G401 (cell line): ENCODE data around the gene HTR1D. TPM values are rescaled to one million over a fixed set of nuclear protein-coding genes. Genes with fewer than 3 reads are reported as not detected.

ENCODE experiments used
- DNase-seq: peaks from one replicate; pipeline ENCODE4 v3.0.0-alpha.2; 2015; ENCODE audit warnings: low spot score
- in situ Hi-C: cut with HindIII; loops from 2 replicates; pipeline ENCODE4 v1.10.0; 2016; ENCODE audit warnings: low sequenced_read_pairs, mixed read lengths
- total RNA-seq: library from RNA; depleted of rRNA; stranded (reverse); fragments of >200 nt; shearing (Covaris generic); gene quantifications from 2 replicates; pipeline ENCODE4 v1.2.3, GENCODE V29; 2014; rRNA removed

Gene HTR1D
- total RNA-seq, 1 experiment from 2014 or later = 0.07 TPM

GRCh38 chr1:23167353-23168078 lies 49.8 kb downstream of the HTR1D start:
- DNase-seq = peak; percentile 36
- in situ Hi-C loops = no loop called here

- no peak for DNase-seq
- in situ Hi-C loops = no loop called here
Observed at GRCh38 chr1:23166854-23167253, 50.4 kb downstream of the HTR1D start.

- in situ Hi-C loops = no loop called here
- no peak for DNase-seq
Observed at GRCh38 chr1:23163395-23163794, 53.9 kb downstream of the HTR1D start.

- in situ Hi-C loops = no loop called here
- no peak for DNase-seq
Observed at GRCh38 chr1:23159963-23160877, 57.1 kb downstream of the HTR1D start.

DNA sequence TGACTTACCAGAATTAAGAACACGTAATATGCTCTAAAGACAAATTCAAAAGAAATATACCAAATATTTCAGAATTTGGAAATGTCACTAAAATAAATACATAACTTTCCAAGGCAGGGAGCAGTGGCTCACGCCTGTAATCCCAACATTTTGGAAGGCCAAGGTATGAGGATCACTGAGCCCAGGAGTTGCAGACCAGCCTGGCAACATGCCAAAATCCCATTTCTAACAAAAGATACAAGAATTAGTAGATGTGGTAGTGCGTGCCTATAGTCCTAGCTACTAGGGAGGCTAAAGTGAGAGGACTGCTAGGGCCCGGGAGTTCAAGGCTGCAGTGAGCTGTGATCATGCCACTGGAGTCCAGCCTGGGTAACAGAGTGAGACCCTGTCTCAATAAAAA lies 60.4 kb downstream of the HTR1D start:
- DNase-seq = no peak
- in situ Hi-C loops = no loop called here

DNA sequence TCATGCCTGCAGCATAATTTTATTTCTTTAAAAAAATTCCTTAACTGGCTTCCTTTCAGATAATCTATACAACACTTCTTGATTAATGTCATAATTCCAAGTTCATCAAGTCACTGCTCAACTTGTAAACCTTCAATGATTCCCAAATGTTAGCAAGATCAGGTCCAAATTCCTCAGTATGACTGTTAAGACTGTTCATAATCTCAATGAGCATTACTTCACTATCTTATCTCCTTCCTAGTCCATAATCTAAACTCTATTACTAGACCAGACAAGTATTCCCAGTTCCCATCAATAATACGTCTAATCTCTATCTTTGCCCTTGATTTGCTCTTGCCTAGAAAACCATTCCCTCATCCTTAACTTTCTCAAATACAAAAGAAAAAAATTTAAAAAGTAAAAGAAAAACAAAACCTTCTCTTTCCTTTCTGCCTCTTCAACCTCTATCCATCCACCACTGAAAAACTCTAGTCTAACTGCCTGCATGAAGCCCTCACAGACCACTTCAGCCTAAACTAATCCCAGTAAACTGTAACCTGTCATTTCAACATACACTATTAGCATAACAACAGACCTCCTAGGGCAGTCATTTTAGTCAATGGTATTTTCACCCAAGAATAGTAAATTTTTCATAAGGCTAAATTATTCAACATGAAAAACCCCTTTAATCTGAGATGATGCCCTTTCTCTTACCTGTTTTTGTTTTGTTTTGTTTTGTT lies 64.2 kb downstream of the HTR1D start:
- DNase-seq = no peak
- in situ Hi-C loops = no loop called here

DNA sequence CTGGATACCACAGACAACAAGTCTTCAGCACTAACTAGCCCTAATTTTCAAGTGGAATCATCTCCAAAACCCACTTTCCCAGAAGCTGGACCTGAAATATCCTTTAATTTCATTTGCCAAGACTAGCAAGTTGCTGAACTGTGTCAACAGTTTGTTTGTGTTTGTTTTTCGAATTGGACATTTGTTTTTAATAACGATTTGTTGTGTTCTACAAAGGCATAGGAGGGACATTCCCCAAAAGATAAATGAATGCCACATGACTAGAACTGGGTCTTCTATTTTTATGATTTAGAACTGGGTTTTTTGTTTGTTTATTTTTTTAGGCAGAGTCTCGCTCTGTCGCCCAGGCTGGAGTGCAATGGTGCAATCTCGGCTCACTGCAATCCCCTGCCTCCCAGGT lies 66.6 kb downstream of the HTR1D start:
- no peak for DNase-seq
- in situ Hi-C loops = no loop called here

- DNase-seq = no peak
- in situ Hi-C loops = no loop called here
Observed at GRCh38 chr1:23150125-23150524, 67.2 kb downstream of the HTR1D start.

DNA sequence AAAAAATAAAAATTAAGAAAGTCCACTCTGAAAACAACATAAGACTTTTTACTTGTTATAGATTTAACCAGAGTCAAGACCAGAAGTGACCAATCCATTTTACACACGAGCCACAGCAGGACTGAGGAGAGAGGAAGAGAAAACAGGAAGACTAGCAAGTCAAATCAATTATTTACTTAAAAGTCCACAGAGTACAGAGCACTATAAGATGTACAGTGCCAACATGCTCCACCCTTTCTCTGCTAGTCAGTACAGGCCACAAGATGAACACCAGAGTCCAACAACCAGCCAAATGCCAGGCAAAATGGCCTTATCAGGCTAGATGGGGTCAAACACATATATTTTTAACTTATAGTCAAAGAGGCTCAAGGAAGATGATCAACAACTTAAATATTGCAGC lies 68.2 kb downstream of the HTR1D start:
- in situ Hi-C loops = no loop called here
- DNase-seq = no peak

- in situ Hi-C loops = no loop called here
- no peak for DNase-seq
Observed at GRCh38 chr1:23148084-23148483, 69.2 kb downstream of the HTR1D start.

Other genes starting within 250 kb of the HTR1D start
- gene LACTBL1, start 244.6 kb downstream of the HTR1D start, total RNA-seq = not detected in 2 replicates
- not detected in 2 replicates for gene TEX46, start 201.7 kb downstream of the HTR1D start, total RNA-seq
- 217 and 255 TPM in 2 replicates for gene KDM1A, start 198.0 kb downstream of the HTR1D start, total RNA-seq
- 18.4 and 34.8 TPM in 2 replicates for gene LUZP1, start 48.6 kb downstream of the HTR1D start, total RNA-seq
- 133 and 193 TPM in 2 replicates for gene HNRNPR, start 126.8 kb upstream of the HTR1D start, total RNA-seq
- gene ZNF436, start 152.3 kb upstream of the HTR1D start, total RNA-seq = 13.7 and 17.6 TPM in 2 replicates
- gene TCEA3, start 207.2 kb upstream of the HTR1D start, total RNA-seq = 0.95 and 1.0 TPM in 2 replicates